Measurements from ENCODE around the gene ATOH1. TPM values are rescaled to one million over a fixed set of nuclear protein-coding genes. Genes with fewer than 3 reads are reported as not detected.
A peak's percentile ranks its signal among the peaks of the same experiment; 100 is the strongest.

The ATOH1 gene
- total RNA-seq, 1 donor from 2014 or later = not detected

- no peak for TF ChIP-seq CTCF (conservative IDR thresholded peaks at IDR 0.05)
- Mint-ChIP-seq H3K4me3 (peak overlapping the region; percentile 92), H3K4me1 (peaks cover 21% of the 10 kb centered on the region), H3K27me3 (ENCODE audit: low read depth) (peaks cover 100% of the 10 kb centered on the region), H3K9me3 (no peaks in the 10 kb centered on the region), H3K36me3 (ENCODE audit: low read depth) (no peaks in the 10 kb centered on the region), H3K27ac (ENCODE audit: unreplicated experiment) (no peak overlapping the region)
- DNase-seq (ENCODE audit: low read depth, low spot score) = peak; percentile 18
Observed at GRCh38 chr4:93828995-93829819, 654 bp downstream of the ATOH1 start.

- Mint-ChIP-seq H3K9me3 (no peaks in the 10 kb centered on the region), H3K36me3 (ENCODE audit: low read depth) (no peaks in the 10 kb centered on the region), H3K27ac (ENCODE audit: unreplicated experiment) (no peak overlapping the region), H3K4me3 (peak overlapping the region; percentile 60), H3K4me1 (peaks cover 24% of the 10 kb centered on the region), H3K27me3 (ENCODE audit: low read depth) (peaks cover 100% of the 10 kb centered on the region)
- TF ChIP-seq CTCF (conservative IDR thresholded peaks at IDR 0.05) = no peak
- DNase-seq (ENCODE audit: low read depth, low spot score) = no peak
Observed at GRCh38 chr4:93829820-93830687, 1.5 kb downstream of the ATOH1 start.

GRCh38 chr4:93831716-93832496 lies 3.4 kb downstream of the ATOH1 start:
- H3K27me3 Mint-ChIP-seq (ENCODE audit: low read depth) = peaks cover 100% of the 10 kb centered on the region
- TF ChIP-seq CTCF (conservative IDR thresholded peaks at IDR 0.05) = no peak
- peaks cover 24% of the 10 kb centered on the region for H3K4me1 Mint-ChIP-seq
- H3K36me3 Mint-ChIP-seq (ENCODE audit: low read depth) = no peaks in the 10 kb centered on the region
- H3K27ac Mint-ChIP-seq (ENCODE audit: unreplicated experiment) = no peak overlapping the region
- H3K9me3 Mint-ChIP-seq = no peaks in the 10 kb centered on the region
- peak overlapping the region; percentile 8 for H3K4me3 Mint-ChIP-seq
- no peak for DNase-seq (ENCODE audit: low read depth, low spot score)

GRCh38 chr4:93834249-93835066 lies 5.9 kb downstream of the ATOH1 start:
- no peak for TF ChIP-seq CTCF (conservative IDR thresholded peaks at IDR 0.05)
- peak overlapping the region; percentile 34 for H3K4me3 Mint-ChIP-seq
- no peaks in the 10 kb centered on the region for H3K9me3 Mint-ChIP-seq
- no peak overlapping the region for H3K27ac Mint-ChIP-seq (ENCODE audit: unreplicated experiment)
- peaks cover 12% of the 10 kb centered on the region for H3K4me1 Mint-ChIP-seq
- H3K36me3 Mint-ChIP-seq (ENCODE audit: low read depth) = no peaks in the 10 kb centered on the region
- peaks cover 98% of the 10 kb centered on the region for H3K27me3 Mint-ChIP-seq (ENCODE audit: low read depth)
- peak; percentile 28 for DNase-seq (ENCODE audit: low read depth, low spot score)

All from neural crest cell (in vitro differentiated cells).